Ovary (tissue), 9 donors: Measurements from ENCODE around the gene KDM4C. TPM values are rescaled to one million over a fixed set of nuclear protein-coding genes. Genes with fewer than 3 reads are reported as not detected.

Experiments used
- DNase-seq, 5 donors: peaks; one replicate each; pipeline ENCODE4 v3.0.0-alpha.2; 2019 to 2020
- H3K27ac ChIP-seq, 2 donors: fragments of 200-600 bp; one replicate each; pipeline versions ENCODE4 v1.5.1 to v1.8.0; 2019 to 2022
- H3K27me3 ChIP-seq: fragments of 200-600 bp; one replicate; pipeline ENCODE4 v1.8.0; 2022
- H3K36me3 ChIP-seq: fragments of 200-600 bp; sonication (generic); one replicate; pipeline ENCODE4 v1.5.1; 2019
- H3K4me1 ChIP-seq: one replicate; pipeline ENCODE4 v1.8.1; 2013; ENCODE audit warnings: mild to moderate bottlenecking, moderate library complexity; ENCODE audit not compliant: insufficient read depth
- H3K4me3 ChIP-seq: fragments of 200-600 bp; sonication (generic); one replicate; pipeline ENCODE4 v1.5.1; 2017
- H3K9me3 ChIP-seq, 2 donors: fragments of 200-600 bp in 1 of 2; sonication (generic) in 1 of 2; one replicate each; pipeline versions ENCODE4 v1.5.1 to v1.8.1; 2013 to 2019; ENCODE audit warnings: mild to moderate bottlenecking in 1 of 2, moderate library complexity in 1 of 2
- CTCF ChIP-seq, 3 donors: fragments of 450-650 bp in 2 of 3; fragments of 200-600 bp in 1 of 3; IDR thresholded peaks; one replicate each; pipeline versions ENCODE4 v1.5.1 to v1.8.0; 2016 to 2022; ENCODE audit warnings: antibody characterized with exemption in 3 of 3, mild to moderate bottlenecking in 1 of 3
- EP300 ChIP-seq: sonication (generic); formaldehyde crosslinking; IDR thresholded peaks from one replicate; pipeline ENCODE4 v1.6.1; 2017; ENCODE audit warnings: antibody characterized with exemption
- POLR2A ChIP-seq: fragments of 450-650 bp; IDR thresholded peaks from one replicate; pipeline ENCODE4 v1.6.1; 2017; ENCODE audit warnings: antibody characterized with exemption, mild to moderate bottlenecking, moderate library complexity
- WGBS, 3 donors: extraction: QIAGEN DNeasy Blood & Tissue Kit in 1 of 3; methylation state at CpG; one replicate each; pipeline versions ENCODE4 v1.1.5 to v1.1.7; 2013 to 2017; 5-methylcytosine and 5-hydroxymethylcytosine counted together
- intact Hi-C, 4 donors: fragments of 100-400 bp; cut with DNase I; formaldehyde crosslinking; loops; one replicate each; pipeline versions ENCODE4 v1.11.0 to v1.15.1; 2022 to 2023
- polyA plus RNA-seq, 2 donors: library from polyadenylated mRNA; stranded (reverse); fragments of 200-250 nt in 1 of 2; fragments of 350-450 nt in 1 of 2; fragmentation: Illumina TruSeq in 1 of 2; extraction: RNeasy Lipid Tissue Mini Kit (QIAGEN cat#74804) in 1 of 2; gene quantifications; one replicate each; pipeline ENCODE4 v1.2.3, GENCODE V29; 2013 to 2014
- total RNA-seq, 7 donors: library from RNA; depleted of rRNA in 2 of 7; stranded (reverse); fragments of >200 nt in 2 of 7; fragmentation: NEBNext Ultra II Directional in 3 of 7; extraction: Animal tissue kit (Norgen Biotek cat#: 25700) in 3 of 7; gene quantifications; one replicate each; pipeline versions ENCODE4 v1.1.0 to v1.2.4, GENCODE V29; 2016 to 2023
- donor health status: DM: no; HTN: no; CAD: no; lungs with moderate emphysema.
- donor health status: DM: no; HTN: no; CAD: no.
- donor health status: Bipolar disorder and iron deficiency.
- donor health status: DM: yes; HTN: yes; CAD: no.
- donor health status: DM: no; HTN: no; CAD: no.
- donor health status: DM: yes; HTN: yes; CAD: no.

The KDM4C gene
- total and polyA plus RNA-seq, 9 donors, result 9.5 to 35.6 (median 26.7) TPM

GRCh38 chr9:6978591-6978990 lies 220.8 kb downstream of the KDM4C start:
- intact Hi-C loops, result no loop called here
- no peak for DNase-seq
- 70 to 84% (median 81%) methylated on average over 2 of the region's 2 CpGs for WGBS, 3 donors
- TF ChIP-seq POLR2A (no peak), EP300 (no peak), CTCF (IDR thresholded peaks at IDR 0.05) (no peak)
- Histone ChIP-seq H3K4me1 (no peaks in the 10 kb centered on the region), H3K9me3 (no peaks in the 10 kb centered on the region), H3K27ac (no peak overlapping the region), H3K36me3 (no peaks in the 10 kb centered on the region), H3K27me3 (no peaks in the 10 kb centered on the region), H3K4me3 (no peak overlapping the region)

GRCh38 chr9:6984941-6985578 lies 227.3 kb downstream of the KDM4C start:
- no peaks in the 10 kb centered on the region for H3K36me3 ChIP-seq
- no peak overlapping the region for H3K4me3 ChIP-seq
- TF ChIP-seq POLR2A (no peak), CTCF (IDR thresholded peaks at IDR 0.05) (no peak), EP300 (no peak)
- no peaks in the 10 kb centered on the region for H3K9me3 ChIP-seq
- intact Hi-C loops, result no loop called here
- H3K27me3 ChIP-seq, result no peaks in the 10 kb centered on the region
- H3K4me1 ChIP-seq, result no peaks in the 10 kb centered on the region
- DNase-seq, result no peak
- H3K27ac ChIP-seq, result no peak overlapping the region
- 76 to 92% (median 82%) methylated on average over 3 of the region's 3 CpGs for WGBS, 3 donors

- Histone ChIP-seq H3K36me3 (no peaks in the 10 kb centered on the region), H3K4me1 (no peaks in the 10 kb centered on the region), H3K27ac (no peak overlapping the region), H3K4me3 (no peak overlapping the region), H3K9me3 (no peaks in the 10 kb centered on the region), H3K27me3 (no peaks in the 10 kb centered on the region)
- 74 to 81% (median 77%) methylated on average over 5 of the region's 5 CpGs for WGBS, 3 donors
- no peak for DNase-seq
- intact Hi-C loops, result no loop called here
- no peak for TF ChIP-seq CTCF (IDR thresholded peaks at IDR 0.05)
- no peak for TF ChIP-seq POLR2A
- no peak for TF ChIP-seq EP300
These were observed 228.5 kb downstream of the KDM4C start for GRCh38 chr9:6986141-6986815.

GRCh38 chr9:6987381-6987780 lies 229.6 kb downstream of the KDM4C start:
- Histone ChIP-seq H3K9me3 (no peaks in the 10 kb centered on the region), H3K27ac (no peak overlapping the region), H3K4me3 (no peak overlapping the region), H3K27me3 (no peaks in the 10 kb centered on the region), H3K36me3 (no peaks in the 10 kb centered on the region), H3K4me1 (no peaks in the 10 kb centered on the region)
- WGBS, 3 donors, result 65 to 96% (median 83%) methylated on average over 3 of the region's 3 CpGs
- intact Hi-C loops, result no loop called here
- no peak for DNase-seq
- TF ChIP-seq EP300 (no peak), CTCF (IDR thresholded peaks at IDR 0.05) (no peak), POLR2A (no peak)
